Hepatocyte (in vitro differentiated cells): ENCODE measurements around the gene ZMIZ1.

Experiments used
- EZH2 ChIP-seq: fragments of 200-600 bp; sonication (generic); IDR thresholded peaks from 2 replicates; pipeline ENCODE4 v1.6.1; 2016; ENCODE audit warnings: antibody characterized with exemption, mild to moderate bottlenecking, borderline replicate concordance
- TF ChIP-seq, protein P1 (sequence below): fragments of 200-600 bp; sonication (generic); IDR thresholded peaks from 2 replicates; pipeline ENCODE4 v1.5.1; 2016; ENCODE audit warnings: antibody characterized with exemption, mild to moderate bottlenecking; ENCODE audit not compliant: poor library complexity

DNA sequence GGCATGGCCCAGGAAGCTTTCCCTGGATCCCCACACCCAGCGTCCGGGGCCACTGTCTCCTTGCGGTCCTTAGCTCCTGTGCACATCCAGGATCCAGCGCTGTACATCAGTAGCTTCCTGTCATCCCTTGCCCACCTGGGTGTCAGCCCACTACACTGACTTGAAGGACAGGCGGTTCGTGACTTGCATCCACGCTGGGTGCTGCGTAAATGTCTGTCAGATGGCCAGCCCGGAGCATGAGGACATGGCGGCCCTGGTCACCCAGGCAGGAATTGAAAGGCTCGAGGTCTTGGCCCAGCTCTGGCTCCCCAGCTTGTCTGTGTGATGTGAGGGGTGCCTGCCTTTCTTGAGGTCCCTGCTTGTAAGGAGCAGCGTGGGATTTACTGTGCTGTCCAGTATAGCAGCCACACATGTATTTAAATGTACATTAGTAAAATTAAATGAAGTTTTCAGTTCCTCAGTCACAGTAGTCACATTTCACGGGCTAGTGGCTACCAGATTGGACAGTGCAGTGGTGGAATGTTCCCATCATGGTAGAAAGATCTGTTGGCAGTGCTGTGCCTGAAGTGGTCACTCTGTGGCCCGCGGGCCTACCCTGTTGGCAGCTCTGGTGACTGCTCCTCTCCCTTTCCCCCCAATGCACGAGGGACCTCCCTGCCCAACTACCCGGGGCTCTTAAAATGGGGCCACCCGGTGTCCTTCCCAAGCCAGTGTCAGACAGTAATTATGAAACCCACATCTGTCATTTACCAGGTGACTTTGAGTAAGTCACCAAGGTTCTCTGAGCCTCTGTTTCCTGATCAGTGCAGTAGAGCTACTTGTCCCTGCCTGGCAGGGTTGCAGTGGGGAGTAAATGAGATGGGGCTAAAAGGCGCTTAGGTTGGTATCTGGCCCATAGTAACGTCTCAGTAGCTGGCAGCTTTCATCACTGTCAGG lies 180.7 kb downstream of the ZMIZ1 start:
- TF ChIP-seq, protein P1, sequence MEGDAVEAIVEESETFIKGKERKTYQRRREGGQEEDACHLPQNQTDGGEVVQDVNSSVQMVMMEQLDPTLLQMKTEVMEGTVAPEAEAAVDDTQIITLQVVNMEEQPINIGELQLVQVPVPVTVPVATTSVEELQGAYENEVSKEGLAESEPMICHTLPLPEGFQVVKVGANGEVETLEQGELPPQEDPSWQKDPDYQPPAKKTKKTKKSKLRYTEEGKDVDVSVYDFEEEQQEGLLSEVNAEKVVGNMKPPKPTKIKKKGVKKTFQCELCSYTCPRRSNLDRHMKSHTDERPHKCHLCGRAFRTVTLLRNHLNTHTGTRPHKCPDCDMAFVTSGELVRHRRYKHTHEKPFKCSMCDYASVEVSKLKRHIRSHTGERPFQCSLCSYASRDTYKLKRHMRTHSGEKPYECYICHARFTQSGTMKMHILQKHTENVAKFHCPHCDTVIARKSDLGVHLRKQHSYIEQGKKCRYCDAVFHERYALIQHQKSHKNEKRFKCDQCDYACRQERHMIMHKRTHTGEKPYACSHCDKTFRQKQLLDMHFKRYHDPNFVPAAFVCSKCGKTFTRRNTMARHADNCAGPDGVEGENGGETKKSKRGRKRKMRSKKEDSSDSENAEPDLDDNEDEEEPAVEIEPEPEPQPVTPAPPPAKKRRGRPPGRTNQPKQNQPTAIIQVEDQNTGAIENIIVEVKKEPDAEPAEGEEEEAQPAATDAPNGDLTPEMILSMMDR: no peak
- TF ChIP-seq EZH2: no peak
